Muscle layer of duodenum (tissue), 2 donors: ENCODE data around the gene HOXB13.

ENCODE experiments used
- H3K27ac ChIP-seq: one replicate; pipeline ENCODE4 v1.7.0; 2013; ENCODE audit warnings: mild to moderate bottlenecking, low read length
- H3K27me3 ChIP-seq: one replicate; pipeline ENCODE4 v1.7.0; 2013; ENCODE audit warnings: low read depth, mild to moderate bottlenecking, control low read depth, low read length
- H3K36me3 ChIP-seq, 2 donors: one replicate each; pipeline ENCODE4 v1.7.0; 2013; ENCODE audit warnings: low read length in 2 of 2, control low read depth in 1 of 2, mild to moderate bottlenecking in 1 of 2; ENCODE audit not compliant: insufficient read depth in 2 of 2, control insufficient read depth in 1 of 2
- H3K4me1 ChIP-seq, 2 donors: one replicate each; pipeline ENCODE4 v1.7.0; 2013; ENCODE audit warnings: low read length in 2 of 2, mild to moderate bottlenecking in 2 of 2, control low read depth in 1 of 2, moderate library complexity in 1 of 2; ENCODE audit not compliant: insufficient read depth in 2 of 2, control insufficient read depth in 1 of 2
- H3K4me3 ChIP-seq, 2 donors: one replicate each; pipeline ENCODE4 v1.7.0; 2013; ENCODE audit warnings: low read length in 2 of 2, low read depth in 1 of 2, mild to moderate bottlenecking in 1 of 2
- H3K9me3 ChIP-seq, 2 donors: one replicate each; pipeline ENCODE4 v1.7.0; 2013; ENCODE audit warnings: low read length in 2 of 2, control low read depth in 1 of 2, mild to moderate bottlenecking in 1 of 2; ENCODE audit not compliant: control insufficient read depth in 1 of 2
- donor health status: healthy.

HOXB13 gene

GRCh38 chr17:48724251-48725003 lies 4.1 kb downstream of the HOXB13 start:
- H3K27ac ChIP-seq = no peak overlapping the region
- peaks cover 92% of the 10 kb centered on the region for H3K27me3 ChIP-seq
- peaks cover 5 to 44% of the 10 kb centered on the region in 2 donors for H3K4me1 ChIP-seq
- H3K4me3 ChIP-seq = peak overlapping the region; percentile 30 to 47
- H3K36me3 ChIP-seq = no peaks in the 10 kb centered on the region
- no peaks in the 10 kb centered on the region for H3K9me3 ChIP-seq

GRCh38 chr17:48723423-48724250 lies 4.9 kb downstream of the HOXB13 start:
- Histone ChIP-seq H3K27me3 (peaks cover 92% of the 10 kb centered on the region), H3K9me3 (no peaks in the 10 kb centered on the region), H3K4me1 (peaks cover 5 to 46% of the 10 kb centered on the region in 2 donors), H3K27ac (no peak overlapping the region), H3K36me3 (no peaks in the 10 kb centered on the region), H3K4me3 (no peak overlapping the region)

DNA sequence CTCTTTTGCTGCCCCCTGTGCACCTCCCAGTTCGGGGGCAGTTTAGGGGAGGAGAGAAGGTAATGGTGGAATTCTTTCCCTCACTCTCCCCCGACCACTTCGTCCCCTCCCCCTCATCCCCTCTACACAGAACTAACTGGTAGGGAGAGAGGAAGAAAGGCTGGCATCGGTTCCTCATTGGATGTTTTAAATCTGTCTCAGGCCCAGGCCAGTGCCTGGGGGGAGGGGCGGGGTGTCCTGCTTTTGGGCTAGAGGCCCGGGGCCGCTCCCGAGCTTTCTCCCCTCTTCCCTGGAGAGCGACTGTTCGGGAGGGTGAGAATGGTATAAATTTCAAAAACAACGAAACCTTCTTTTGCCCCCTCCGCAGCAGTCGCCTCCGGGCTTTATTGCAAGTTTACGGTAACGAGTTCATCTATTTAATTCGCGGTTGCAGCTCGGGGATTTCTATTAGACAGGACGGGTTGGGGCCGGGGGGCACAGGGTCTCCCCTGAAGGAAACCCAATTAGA lies 5.6 kb downstream of the HOXB13 start, which contains the start of gene PRAC2:
PRAC2 (plus strand) TSS at position 271 of the 508 bp plus-strand sequence. CDS start 1,226 bp downstream, outside the sequence.
- H3K27ac ChIP-seq = no peak within 1 kb of the TSS
- H3K27me3 ChIP-seq = peaks cover 92% of the 10 kb centered on the region
- no peak within 1 kb of the TSS for H3K4me3 ChIP-seq
- H3K4me1 ChIP-seq = peaks cover 5 to 43% of the 10 kb centered on the region in 2 donors
- no peaks in the 10 kb centered on the region for H3K9me3 ChIP-seq
- no peaks in the 10 kb centered on the region for H3K36me3 ChIP-seq

GRCh38 chr17:48722201-48722907 lies 6.2 kb downstream of the HOXB13 start, which contains the start of gene PRAC1:
PRAC1 (minus strand) TSS chr17:48722518; CDS start chr17:48722392, 126 bp downstream.
- Histone ChIP-seq H3K27me3 (peaks cover 92% of the 10 kb centered on the region), H3K4me3 (no peak within 1 kb of the TSS), H3K27ac (no peak within 1 kb of the TSS)

DNA sequence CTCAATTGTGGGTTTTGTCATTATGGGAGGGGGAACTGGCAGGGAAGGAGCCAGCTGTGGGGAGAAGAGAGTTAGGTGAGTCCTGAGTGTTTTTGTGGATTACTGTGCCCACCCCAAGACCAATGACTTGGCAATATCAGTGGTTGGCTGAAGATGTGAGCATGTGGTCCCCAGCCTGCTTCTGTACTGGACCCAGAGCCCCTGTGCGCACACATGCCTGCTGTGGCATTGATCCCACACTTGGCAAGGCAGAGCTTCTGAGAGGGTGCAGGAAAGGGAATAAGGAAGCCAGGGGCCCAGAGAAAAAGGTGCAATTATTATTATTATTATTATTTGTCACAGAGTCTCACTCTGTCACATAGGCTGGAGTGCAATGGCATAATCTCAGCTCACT lies 7.5 kb downstream of the HOXB13 start:
- no peaks in the 10 kb centered on the region for H3K9me3 ChIP-seq
- H3K36me3 ChIP-seq = no peaks in the 10 kb centered on the region
- no peak overlapping the region for H3K4me3 ChIP-seq
- H3K27ac ChIP-seq = no peak overlapping the region
- peaks cover 88% of the 10 kb centered on the region for H3K27me3 ChIP-seq
- H3K4me1 ChIP-seq = peaks cover 5 to 43% of the 10 kb centered on the region in 2 donors

More at GRCh38 chr17:48722201-48722907, 6.2 kb downstream of the HOXB13 start, which contains the start of gene PRAC1:
- no peaks in the 10 kb centered on the region for H3K36me3 ChIP-seq
- H3K4me1 ChIP-seq = peaks cover 5 to 43% of the 10 kb centered on the region in 2 donors
- no peaks in the 10 kb centered on the region for H3K9me3 ChIP-seq

- Histone ChIP-seq H3K4me3 (no peak overlapping the region), H3K4me1 (peaks cover 5 to 41% of the 10 kb centered on the region in 2 donors), H3K27me3 (peaks cover 84% of the 10 kb centered on the region), H3K9me3 (no peaks in the 10 kb centered on the region), H3K36me3 (no peaks in the 10 kb centered on the region), H3K27ac (no peak overlapping the region)
Measured at GRCh38 chr17:48720266-48721008, 8.1 kb downstream of the HOXB13 start.

- Histone ChIP-seq H3K4me1 (peaks cover 5 to 34% of the 10 kb centered on the region in 2 donors), H3K36me3 (no peaks in the 10 kb centered on the region), H3K27ac (no peak overlapping the region), H3K4me3 (no peak overlapping the region), H3K9me3 (no peaks in the 10 kb centered on the region), H3K27me3 (peaks cover 77% of the 10 kb centered on the region)
Measured at GRCh38 chr17:48719642-48720265, 8.8 kb downstream of the HOXB13 start.

DNA sequence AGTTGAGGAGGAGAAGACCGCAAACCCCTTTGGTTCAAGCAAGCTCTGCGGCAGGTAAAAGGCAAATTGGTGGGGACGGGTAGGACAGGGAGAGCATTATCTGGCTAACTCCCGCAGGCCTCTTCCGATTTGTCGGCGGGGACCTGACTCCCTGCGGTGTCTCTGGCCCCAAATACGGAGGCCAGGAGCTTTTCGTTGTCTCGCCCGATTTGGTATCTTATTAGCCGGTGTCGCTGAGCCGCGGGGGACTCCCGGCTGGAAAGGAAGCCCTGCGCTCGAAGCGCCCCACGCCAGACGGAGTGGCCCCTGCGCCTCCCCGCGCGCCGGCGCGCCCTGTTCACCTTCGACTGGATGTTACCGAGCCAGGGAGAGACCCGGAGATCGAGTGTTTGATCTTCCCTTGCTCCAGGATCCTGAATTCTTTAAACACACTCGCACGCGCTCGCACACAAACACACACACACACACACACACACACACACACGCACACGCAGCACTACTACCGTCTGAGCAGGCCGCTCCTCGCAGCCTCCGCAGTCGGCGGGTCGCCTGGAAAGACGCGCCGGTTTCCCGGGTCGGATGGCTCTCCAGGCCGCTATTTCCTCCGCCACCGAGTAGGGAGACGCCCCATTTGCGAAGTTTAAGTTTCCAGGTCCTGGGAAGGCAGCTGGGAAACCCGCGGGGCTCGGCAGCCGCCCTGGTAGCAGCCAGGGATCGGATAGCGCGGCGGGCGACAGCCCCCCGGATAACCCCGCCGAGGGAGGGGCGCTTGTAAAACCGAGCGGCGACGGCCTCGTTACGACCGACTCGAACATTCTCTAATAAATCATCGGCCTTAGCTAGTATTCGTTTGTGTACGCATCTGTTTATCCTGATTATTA lies 9.5 kb downstream of the HOXB13 start:
- no peak overlapping the region for H3K4me3 ChIP-seq
- no peak overlapping the region for H3K27ac ChIP-seq
- peaks cover 4 to 26% of the 10 kb centered on the region in 2 donors for H3K4me1 ChIP-seq
- H3K9me3 ChIP-seq = no peaks in the 10 kb centered on the region
- no peaks in the 10 kb centered on the region for H3K36me3 ChIP-seq
- H3K27me3 ChIP-seq = peaks cover 75% of the 10 kb centered on the region

DNA sequence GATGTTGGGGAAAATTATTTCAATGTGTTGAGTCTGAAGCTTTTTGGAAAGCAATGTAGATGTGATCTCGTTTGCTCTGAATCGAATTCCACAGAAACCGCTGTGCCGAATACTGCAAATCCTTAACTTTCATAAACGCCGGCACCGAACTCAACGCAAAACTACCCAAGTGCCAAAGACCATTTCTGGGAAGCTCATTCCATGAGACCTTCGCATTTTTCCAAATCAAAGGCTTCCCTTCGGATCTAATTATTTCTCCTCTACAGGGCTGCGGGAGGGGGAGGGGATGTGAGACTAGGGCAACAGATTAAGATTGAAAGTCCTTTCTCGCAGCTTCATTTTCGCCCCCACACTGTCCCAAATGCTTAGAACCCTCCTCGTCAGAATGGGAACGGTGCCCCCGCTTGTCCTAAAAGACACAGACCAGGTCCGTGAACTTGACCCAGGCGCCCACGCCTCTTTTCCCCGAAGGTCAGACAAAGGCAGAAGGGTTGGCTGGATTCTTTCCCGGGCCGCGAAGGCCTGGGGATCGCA lies 10.3 kb downstream of the HOXB13 start:
- H3K4me3 ChIP-seq = no peak overlapping the region
- no peaks in the 10 kb centered on the region for H3K36me3 ChIP-seq
- peaks cover 0 to 20% of the 10 kb centered on the region in 2 donors for H3K4me1 ChIP-seq
- no peak overlapping the region for H3K27ac ChIP-seq
- H3K9me3 ChIP-seq = no peaks in the 10 kb centered on the region
- peaks cover 67% of the 10 kb centered on the region for H3K27me3 ChIP-seq
